VCaP (cell line): Measurements from ENCODE around the gene TDO2.

ENCODE experiments used
- H3K27ac ChIP-seq: fragments of 450-650 bp; 2 replicates; pipeline ENCODE4 v1.5.1; 2017
- CTCF ChIP-seq: fragments of 450-650 bp; conservative IDR thresholded peaks from 2 replicates; pipeline ENCODE4 v1.5.1; 2017; ENCODE audit warnings: mild to moderate bottlenecking, moderate library complexity

TDO2 gene

GRCh38 chr4:155903453-155903852 is at the start of gene TDO2:
TDO2 (plus strand) TSS chr4:155903696; CDS start chr4:155903759, 63 bp downstream.
- H3K27ac ChIP-seq: no peak within 1 kb of the TSS
- TF ChIP-seq CTCF: no peak

- TF ChIP-seq CTCF: no peak
- H3K27ac ChIP-seq: no peak overlapping the region
Observed at GRCh38 chr4:155854582-155855226, 48.8 kb upstream of the TDO2 start.

- H3K27ac ChIP-seq: no peak overlapping the region
- no peak for TF ChIP-seq CTCF
Observed at GRCh38 chr4:155855897-155856296, 47.6 kb upstream of the TDO2 start.

GRCh38 chr4:155866177-155866576 is 37.3 kb upstream of the TDO2 start, which contains the start of gene ASIC5:
ASIC5 (minus strand) TSS chr4:155866277; CDS start chr4:155866226, 51 bp downstream.
- no peak within 1 kb of the TSS for H3K27ac ChIP-seq
- TF ChIP-seq CTCF: no peak

- no peak overlapping the region for H3K27ac ChIP-seq
- no peak for TF ChIP-seq CTCF
Observed at GRCh38 chr4:155875878-155876277, 27.6 kb upstream of the TDO2 start.

- H3K27ac ChIP-seq: no peak overlapping the region
- TF ChIP-seq CTCF: no peak
Observed at GRCh38 chr4:155877971-155878370, 25.5 kb upstream of the TDO2 start.

GRCh38 chr4:155878611-155879010 is 24.9 kb upstream of the TDO2 start:
- H3K27ac ChIP-seq: no peak overlapping the region
- no peak for TF ChIP-seq CTCF
